NT2/D1 (cell line): ENCODE measurements around the gene STON1.

Experiments used
- DNase-seq: peaks from one replicate; pipeline ENCODE4 v3.0.0-alpha.2; 2011; ENCODE audit warnings: low read depth, low spot score
- H3K27me3 ChIP-seq: 2 replicates; pipeline ENCODE4 v1.6.0; 2011; ENCODE audit warnings: mild to moderate bottlenecking; ENCODE audit not compliant: insufficient read length, insufficient read depth
- H3K36me3 ChIP-seq: 2 replicates; pipeline ENCODE4 v1.6.1; 2011; ENCODE audit warnings: mild to moderate bottlenecking, low read length, mixed read lengths; ENCODE audit not compliant: insufficient read depth, insufficient read length
- H3K4me1 ChIP-seq: 2 replicates; pipeline ENCODE4 v1.5.1; 2011; ENCODE audit not compliant: insufficient read depth, insufficient read length
- H3K4me3 ChIP-seq: 2 replicates; pipeline ENCODE4 v1.5.1; 2011; ENCODE audit warnings: low read depth; ENCODE audit not compliant: insufficient read length
- H3K9ac ChIP-seq: 2 replicates; pipeline ENCODE4 v1.6.0; 2011; ENCODE audit warnings: low read depth; ENCODE audit not compliant: insufficient read length
- H3K9me3 ChIP-seq: 2 replicates; pipeline ENCODE4 v1.5.1; 2011; ENCODE audit warnings: mild to moderate bottlenecking, low read length; ENCODE audit not compliant: insufficient read depth
- SUZ12 ChIP-seq: IDR thresholded peaks from 2 replicates; pipeline ENCODE4 v1.6.1; 2011; ENCODE audit not compliant: insufficient read length, insufficient read depth; ENCODE audit errors: extremely low read depth
- YY1 ChIP-seq: IDR thresholded peaks from 2 replicates; pipeline ENCODE4 v1.6.1; 2011; ENCODE audit not compliant: insufficient read length, insufficient read depth
- ZNF274 ChIP-seq: IDR thresholded peaks from 2 replicates; pipeline ENCODE4 v1.6.1; 2011; ENCODE audit warnings: mild to moderate bottlenecking, low read depth, low read length

The STON1 gene

GRCh38 chr2:48528431-48528830 is 1.5 kb upstream of the STON1 start:
- no peaks in the 10 kb centered on the region for H3K36me3 ChIP-seq
- H3K9me3 ChIP-seq = no peaks in the 10 kb centered on the region
- DNase-seq = no peak
- no peak overlapping the region for H3K4me3 ChIP-seq
- H3K4me1 ChIP-seq = peaks cover 3% of the 10 kb centered on the region
- H3K27me3 ChIP-seq = no peaks in the 10 kb centered on the region
- no peak for TF ChIP-seq SUZ12
- no peak for TF ChIP-seq YY1
- TF ChIP-seq ZNF274 = no peak
- H3K9ac ChIP-seq = no peak overlapping the region

GRCh38 chr2:48529194-48529593 is 760 bp upstream of the STON1 start:
- H3K27me3 ChIP-seq = no peaks in the 10 kb centered on the region
- no peaks in the 10 kb centered on the region for H3K9me3 ChIP-seq
- TF ChIP-seq SUZ12 (no peak), YY1 (no peak), ZNF274 (no peak)
- no peak overlapping the region for H3K4me3 ChIP-seq
- no peaks in the 10 kb centered on the region for H3K36me3 ChIP-seq
- DNase-seq = no peak
- peaks cover 3% of the 10 kb centered on the region for H3K4me1 ChIP-seq
- peak overlapping the region; percentile 52 for H3K9ac ChIP-seq

GRCh38 chr2:48529676-48530032 is 300 bp upstream of the STON1 start:
- DNase-seq = no peak
- Histone ChIP-seq H3K4me3 (peak overlapping the region; percentile 37), H3K36me3 (no peaks in the 10 kb centered on the region), H3K9ac (peak overlapping the region; percentile 56), H3K4me1 (peaks cover 3% of the 10 kb centered on the region), H3K27me3 (no peaks in the 10 kb centered on the region), H3K9me3 (no peaks in the 10 kb centered on the region)
- TF ChIP-seq SUZ12 (no peak), ZNF274 (no peak), YY1 (no peak)

GRCh38 chr2:48531141-48531648 is 1.2 kb downstream of the STON1 start:
- TF ChIP-seq SUZ12 (no peak), YY1 (no peak), ZNF274 (no peak)
- Histone ChIP-seq H3K4me3 (peak overlapping the region; percentile 66), H3K9ac (peak overlapping the region; percentile 76), H3K9me3 (no peaks in the 10 kb centered on the region), H3K4me1 (no peaks in the 10 kb centered on the region), H3K27me3 (no peaks in the 10 kb centered on the region), H3K36me3 (no peaks in the 10 kb centered on the region)
- peak; percentile 38 for DNase-seq

- no peak overlapping the region for H3K4me3 ChIP-seq
- H3K9ac ChIP-seq = no peak overlapping the region
- no peak for DNase-seq
- no peaks in the 10 kb centered on the region for H3K36me3 ChIP-seq
- TF ChIP-seq YY1 (no peak), SUZ12 (no peak), ZNF274 (no peak)
- H3K27me3 ChIP-seq = no peaks in the 10 kb centered on the region
- no peaks in the 10 kb centered on the region for H3K4me1 ChIP-seq
- no peaks in the 10 kb centered on the region for H3K9me3 ChIP-seq
Observed at GRCh38 chr2:48532174-48532573, 2.2 kb downstream of the STON1 start.

- TF ChIP-seq ZNF274 = no peak
- no peak for TF ChIP-seq SUZ12
- no peak for TF ChIP-seq YY1
- no peak overlapping the region for H3K9ac ChIP-seq
- no peaks in the 10 kb centered on the region for H3K9me3 ChIP-seq
- no peak overlapping the region for H3K4me3 ChIP-seq
- no peaks in the 10 kb centered on the region for H3K4me1 ChIP-seq
- DNase-seq = no peak
- no peaks in the 10 kb centered on the region for H3K36me3 ChIP-seq
- H3K27me3 ChIP-seq = no peaks in the 10 kb centered on the region
Observed at GRCh38 chr2:48532824-48533223, 2.9 kb downstream of the STON1 start.

- Histone ChIP-seq H3K4me1 (no peaks in the 10 kb centered on the region), H3K9ac (no peak overlapping the region), H3K4me3 (no peak overlapping the region), H3K36me3 (no peaks in the 10 kb centered on the region), H3K27me3 (no peaks in the 10 kb centered on the region), H3K9me3 (no peaks in the 10 kb centered on the region)
- TF ChIP-seq ZNF274 = no peak
- no peak for TF ChIP-seq SUZ12
- TF ChIP-seq YY1 = no peak
- DNase-seq = no peak
Observed at GRCh38 chr2:48534781-48535180, 4.8 kb downstream of the STON1 start.
